IPS DF 6.9 (cell line): ENCODE results near the gene MED10.
A peak's percentile ranks its signal among the peaks of the same experiment; 100 is the strongest.

Source experiments
- DNase-seq: peaks from one replicate; pipeline ENCODE4 v3.0.0-alpha.2; 2013; ENCODE audit warnings: low read depth, low spot score
- H3K27ac ChIP-seq: one replicate; pipeline ENCODE4 v1.5.1; 2013; ENCODE audit warnings: low read length, control low read depth
- H3K27me3 ChIP-seq: 2 replicates; pipeline ENCODE4 v1.6.1; 2013; ENCODE audit warnings: mild to moderate bottlenecking, low read length; ENCODE audit not compliant: control insufficient read depth, insufficient read depth
- H3K36me3 ChIP-seq: 2 replicates; pipeline ENCODE4 v1.6.1; 2013; ENCODE audit warnings: low read length; ENCODE audit not compliant: control insufficient read depth, insufficient read depth
- H3K4me1 ChIP-seq: 2 replicates; pipeline ENCODE4 v1.6.1; 2013; ENCODE audit warnings: low read length; ENCODE audit not compliant: control insufficient read depth, insufficient read depth
- H3K4me3 ChIP-seq: 2 replicates; pipeline ENCODE4 v1.5.1; 2013; ENCODE audit warnings: mild to moderate bottlenecking, low read length
- H3K9me3 ChIP-seq: 2 replicates; pipeline ENCODE4 v1.6.1; 2013; ENCODE audit warnings: low read length, inconsistent platforms; ENCODE audit not compliant: control insufficient read depth, insufficient read depth
- WGBS: extraction: QIAGEN DNeasy Blood & Tissue Kit; methylation state at CpG from one replicate; pipeline ENCODE4 v1.1.7; 2013; ENCODE audit warnings: mixed read lengths, missing lambda C conversion rate; ENCODE audit not compliant: insufficient read length, insufficient coverage; 5-methylcytosine and 5-hydroxymethylcytosine counted together

The MED10 gene, protein sequence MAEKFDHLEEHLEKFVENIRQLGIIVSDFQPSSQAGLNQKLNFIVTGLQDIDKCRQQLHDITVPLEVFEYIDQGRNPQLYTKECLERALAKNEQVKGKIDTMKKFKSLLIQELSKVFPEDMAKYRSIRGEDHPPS

GRCh38 chr5:6377905-6378765 is at the start of gene MED10:
Gene MED10 (minus strand): TSS chr5:6378547. CDS start chr5:6378483, 64 bp downstream.
- DNase-seq, result peak; percentile 85
- no peaks in the 10 kb centered on the region for H3K27me3 ChIP-seq
- H3K4me3 ChIP-seq, result peak within 1 kb of the TSS; percentile 67
- WGBS, result no CpG with 5 or more reads among the region's 60 CpGs
- H3K36me3 ChIP-seq, result peaks cover 12% of the 10 kb centered on the region; the same call in 1 of the 2 replicates
- H3K9me3 ChIP-seq, result no peaks in the 10 kb centered on the region
- no peak within 1 kb of the TSS for H3K27ac ChIP-seq
- H3K4me1 ChIP-seq, result 0 out of 2 replicates have a peak, but pooled peaks cover 1% of the 10 kb centered on the region

DNA sequence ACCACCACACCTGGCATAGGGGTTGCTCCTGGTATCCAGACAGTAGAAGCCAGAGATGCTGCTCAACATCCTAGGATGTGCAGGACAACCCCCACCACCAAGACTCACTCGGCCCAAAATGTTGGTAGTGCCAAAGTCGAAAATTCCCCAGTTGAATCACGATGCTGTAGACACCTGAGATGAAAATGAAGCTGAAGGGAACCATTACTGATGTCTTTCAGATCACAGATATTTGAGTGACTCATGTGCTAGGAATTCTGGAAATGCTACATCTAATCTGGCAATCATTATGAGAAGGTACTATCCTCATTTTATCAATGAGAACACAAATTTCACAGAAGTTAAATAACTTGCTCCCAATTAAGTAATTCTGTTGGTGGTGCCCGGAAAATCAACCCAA is 49.3 kb upstream of the MED10 start:
- no peak overlapping the region for H3K4me3 ChIP-seq
- no peaks in the 10 kb centered on the region for H3K9me3 ChIP-seq
- no peaks in the 10 kb centered on the region for H3K27me3 ChIP-seq
- H3K4me1 ChIP-seq, result no peaks in the 10 kb centered on the region; the same call in 1 of the 2 replicates
- H3K27ac ChIP-seq, result no peak overlapping the region
- DNase-seq, result no peak
- H3K36me3 ChIP-seq, result no peaks in the 10 kb centered on the region
- WGBS, result no CpG with 5 or more reads among the region's 4 CpGs

- no peaks in the 10 kb centered on the region for H3K27me3 ChIP-seq
- no peaks in the 10 kb centered on the region for H3K4me1 ChIP-seq
- no peaks in the 10 kb centered on the region for H3K9me3 ChIP-seq
- H3K36me3 ChIP-seq, result no peaks in the 10 kb centered on the region
- no peak overlapping the region for H3K27ac ChIP-seq
- no peak overlapping the region for H3K4me3 ChIP-seq
- DNase-seq, result no peak
Observed at GRCh38 chr5:6424700-6425099, 46.4 kb upstream of the MED10 start.

GRCh38 chr5:6424110-6424659 is 45.8 kb upstream of the MED10 start:
- Histone ChIP-seq H3K36me3 (no peaks in the 10 kb centered on the region), H3K9me3 (no peaks in the 10 kb centered on the region), H3K27me3 (no peaks in the 10 kb centered on the region), H3K4me3 (no peak overlapping the region), H3K27ac (no peak overlapping the region), H3K4me1 (no peaks in the 10 kb centered on the region)
- no peak for DNase-seq
- no CpG with 5 or more reads among the region's 8 CpGs for WGBS

DNA sequence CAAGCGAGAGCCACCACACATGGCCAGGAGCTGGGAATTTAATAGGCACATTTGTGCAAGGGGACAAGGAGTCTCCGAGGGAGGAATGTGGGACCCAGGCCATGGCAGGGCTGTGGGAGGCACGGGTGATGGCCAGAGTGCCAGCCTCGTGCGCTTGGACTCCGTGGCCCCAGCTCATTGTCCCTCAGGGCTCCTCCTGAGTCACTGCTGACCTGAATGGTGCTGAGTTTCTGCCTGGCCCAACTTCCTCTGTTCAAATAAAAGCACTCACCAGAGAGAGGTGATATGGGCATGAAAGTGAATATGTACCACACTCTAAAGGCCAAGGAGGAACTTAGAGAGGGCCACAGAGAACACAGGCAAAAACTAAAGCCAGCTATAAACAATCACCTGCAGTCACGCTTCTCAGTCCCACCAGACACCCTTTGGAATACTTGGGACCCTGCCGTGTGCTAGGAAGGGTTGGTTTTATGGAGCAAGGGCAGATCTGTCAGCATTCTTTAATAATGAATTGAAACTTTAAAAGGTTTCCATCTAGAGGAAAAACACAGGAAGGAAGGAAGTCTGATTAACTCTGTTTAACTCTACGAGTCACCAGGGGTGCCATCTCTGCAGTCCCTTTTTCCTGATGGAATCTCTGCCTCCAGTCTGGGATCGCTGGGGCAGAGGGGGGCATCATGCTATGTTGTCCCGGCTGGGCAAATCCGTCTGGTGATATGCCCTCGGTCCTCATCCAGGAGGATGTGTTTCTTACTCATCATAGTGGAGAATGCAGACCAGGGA is 45.2 kb upstream of the MED10 start:
- H3K4me3 ChIP-seq, result no peak overlapping the region
- H3K27ac ChIP-seq, result no peak overlapping the region
- DNase-seq, result no peak
- H3K36me3 ChIP-seq, result no peaks in the 10 kb centered on the region
- no peaks in the 10 kb centered on the region for H3K4me1 ChIP-seq
- WGBS, result no CpG with 5 or more reads among the region's 13 CpGs
- no peaks in the 10 kb centered on the region for H3K27me3 ChIP-seq
- H3K9me3 ChIP-seq, result no peaks in the 10 kb centered on the region

DNA sequence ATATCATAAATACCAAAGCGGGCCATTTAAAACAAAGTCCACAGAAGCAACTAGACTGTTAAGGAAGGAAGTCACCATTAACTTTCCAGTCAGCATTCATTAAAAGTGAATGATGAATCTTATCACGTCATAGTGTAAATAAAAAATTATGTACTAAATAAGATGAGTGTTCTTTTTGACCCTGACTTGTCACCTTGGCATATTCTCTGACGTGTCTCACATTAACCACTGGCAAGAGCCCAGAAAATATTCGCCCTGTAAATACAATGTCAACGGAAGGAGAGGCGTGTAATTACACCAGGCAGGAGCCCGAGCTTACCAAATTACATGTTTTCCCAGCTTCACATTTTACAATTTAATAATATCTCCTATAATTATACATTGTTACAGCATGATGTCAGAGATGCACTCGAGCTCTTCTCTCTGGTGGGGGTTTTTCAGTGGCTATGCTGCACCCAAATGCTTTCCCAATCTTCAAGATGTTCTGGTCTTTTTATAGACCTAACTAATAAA is 41.0 kb upstream of the MED10 start:
- WGBS, result 100% methylated on average over 1 of the region's 8 CpGs
- H3K9me3 ChIP-seq, result no peaks in the 10 kb centered on the region
- no peak overlapping the region for H3K4me3 ChIP-seq
- no peaks in the 10 kb centered on the region for H3K4me1 ChIP-seq
- no peak for DNase-seq
- H3K36me3 ChIP-seq, result no peaks in the 10 kb centered on the region
- H3K27me3 ChIP-seq, result no peaks in the 10 kb centered on the region
- no peak overlapping the region for H3K27ac ChIP-seq

DNA sequence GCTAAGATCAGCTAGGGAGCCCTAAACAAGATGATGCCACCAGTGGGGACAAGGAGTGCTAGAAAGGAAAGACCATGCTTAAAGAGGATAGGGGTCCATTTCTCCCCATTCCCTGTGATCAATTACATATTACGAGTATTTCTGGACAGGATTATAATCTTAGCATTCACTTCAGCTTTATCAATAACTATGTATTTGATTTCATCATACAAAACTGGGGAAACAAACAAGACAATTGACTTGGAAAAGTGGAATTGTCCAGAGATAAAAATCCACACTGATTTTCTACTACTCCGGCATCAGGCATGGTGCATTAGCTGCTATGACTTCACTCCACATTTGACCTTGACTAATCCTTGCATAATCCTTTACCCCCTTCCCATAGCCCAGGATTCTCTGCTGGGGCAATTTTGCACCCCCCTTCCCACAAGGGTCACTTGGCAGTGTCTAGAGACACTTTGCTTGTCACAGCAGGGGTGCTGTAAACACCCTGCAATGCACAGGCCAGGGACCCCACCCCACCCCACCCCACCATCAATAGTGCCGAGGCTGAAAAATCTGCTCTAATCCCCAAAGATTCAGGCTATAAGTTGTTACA is 40.4 kb upstream of the MED10 start:
- WGBS, result no CpG with 5 or more reads among the region's 3 CpGs
- no peak for DNase-seq

DNA sequence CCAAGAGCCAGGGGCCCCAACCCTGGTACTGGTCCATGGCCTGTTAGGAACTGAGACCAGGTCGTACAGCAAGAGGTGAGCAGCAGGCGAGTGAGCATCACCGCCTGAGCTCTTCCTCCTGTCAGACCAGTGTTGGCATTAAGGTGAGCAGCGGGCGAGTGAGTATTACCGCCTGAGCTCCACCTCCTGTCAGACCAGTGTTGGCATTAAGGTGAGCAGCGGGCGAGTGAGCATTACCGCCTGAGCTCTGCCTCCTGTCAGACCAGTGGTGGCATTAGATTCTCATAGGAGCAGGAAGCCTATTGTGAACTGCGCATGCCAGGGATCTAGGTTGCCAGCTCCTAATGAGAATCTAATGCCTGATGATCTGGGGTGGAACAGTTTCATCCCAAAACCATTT is 39.3 kb upstream of the MED10 start:
- H3K4me1 ChIP-seq, result no peaks in the 10 kb centered on the region
- DNase-seq, result no peak
- no peaks in the 10 kb centered on the region for H3K9me3 ChIP-seq
- no peak overlapping the region for H3K4me3 ChIP-seq
- no peak overlapping the region for H3K27ac ChIP-seq
- WGBS, result no CpG with 5 or more reads among the region's 10 CpGs
- H3K27me3 ChIP-seq, result no peaks in the 10 kb centered on the region
- no peaks in the 10 kb centered on the region for H3K36me3 ChIP-seq

More for the DNA sequence above, 40.4 kb upstream of the MED10 start:
- H3K27me3 ChIP-seq, result no peaks in the 10 kb centered on the region
- H3K9me3 ChIP-seq, result no peaks in the 10 kb centered on the region
- H3K27ac ChIP-seq, result no peak overlapping the region
- H3K36me3 ChIP-seq, result no peaks in the 10 kb centered on the region
- H3K4me1 ChIP-seq, result no peaks in the 10 kb centered on the region
- no peak overlapping the region for H3K4me3 ChIP-seq

DNA sequence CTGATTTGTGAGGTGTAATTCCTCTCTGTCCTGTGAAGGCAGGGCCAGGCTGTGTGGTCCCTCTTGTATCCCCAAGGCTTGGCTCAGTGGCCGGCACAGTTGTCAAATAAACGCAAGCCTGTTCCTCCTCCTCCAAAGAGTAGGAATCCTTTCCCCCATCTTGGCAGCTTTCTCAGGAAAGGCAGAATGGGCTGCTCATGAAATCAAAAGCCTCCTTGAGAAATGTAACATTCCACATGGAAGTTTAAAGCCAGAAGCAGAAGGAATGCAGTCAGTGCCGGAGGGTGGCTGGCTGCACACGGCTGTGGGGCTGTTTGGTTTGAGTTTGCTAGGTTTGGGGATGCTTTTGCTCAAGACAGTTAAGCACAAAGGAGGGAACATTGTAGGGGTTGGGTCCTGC is 34.5 kb upstream of the MED10 start:
- H3K9me3 ChIP-seq, result no peaks in the 10 kb centered on the region
- no peak overlapping the region for H3K27ac ChIP-seq
- no peaks in the 10 kb centered on the region for H3K4me1 ChIP-seq
- no peak for DNase-seq
- no peaks in the 10 kb centered on the region for H3K36me3 ChIP-seq
- WGBS, result no CpG with 5 or more reads among the region's 4 CpGs
- H3K27me3 ChIP-seq, result no peaks in the 10 kb centered on the region
- H3K4me3 ChIP-seq, result no peak overlapping the region

DNA sequence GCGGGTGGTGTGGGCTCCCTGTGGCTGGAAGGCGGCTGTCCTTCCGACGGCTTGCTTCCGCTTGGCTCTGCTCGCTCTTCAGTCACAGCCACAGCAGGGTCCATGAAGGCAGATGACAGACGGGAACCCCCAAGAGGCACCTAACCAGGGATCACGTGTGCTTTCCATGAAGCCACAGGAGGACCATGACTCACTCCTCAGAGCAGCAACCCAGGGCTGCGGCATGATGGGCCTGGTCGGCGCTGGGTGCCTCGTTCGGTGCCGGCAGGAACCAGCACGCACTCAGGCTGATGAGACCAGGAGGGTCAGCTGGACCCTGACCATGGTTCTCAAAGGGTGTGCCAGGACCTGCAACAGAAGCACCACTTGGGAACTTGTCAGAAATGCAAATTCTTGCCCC is 32.8 kb upstream of the MED10 start:
- Histone ChIP-seq H3K36me3 (no peaks in the 10 kb centered on the region), H3K4me1 (0 out of 2 replicates have a peak, but pooled peaks cover 1% of the 10 kb centered on the region), H3K4me3 (no peak overlapping the region), H3K27ac (no peak overlapping the region), H3K9me3 (no peaks in the 10 kb centered on the region), H3K27me3 (no peaks in the 10 kb centered on the region)
- DNase-seq, result no peak
- WGBS, result no CpG with 5 or more reads among the region's 15 CpGs
